Smooth muscle cell (in vitro differentiated cells): Measurements from ENCODE around the gene ATP2B2. TPM values are rescaled to one million over a fixed set of nuclear protein-coding genes. Genes with fewer than 3 reads are reported as not detected.

Source experiments
- DNase-seq: peaks from one replicate; lab custom pipeline; 2025; ENCODE audit not compliant: unreplicated experiment; lab: John Stamatoyannopoulos, UW
- H2AFZ ChIP-seq: fragments of 200-600 bp; sonication (generic); 2 replicates; pipeline ENCODE4 v1.6.0; 2016; ENCODE audit warnings: antibody characterized with exemption, low read depth, mild to moderate bottlenecking
- H3F3A ChIP-seq: fragments of 200-600 bp; sonication (generic); 2 replicates; pipeline ENCODE4 v1.6.0; 2017; ENCODE audit warnings: antibody characterized with exemption, low read depth
- H3K27ac ChIP-seq: fragments of 200-600 bp; sonication (generic); 2 replicates; pipeline ENCODE4 v1.5.1; 2016; ENCODE audit warnings: low read depth, mild to moderate bottlenecking
- H3K27me3 ChIP-seq: fragments of 200-600 bp; sonication (generic); 2 replicates; pipeline ENCODE4 v1.6.1; 2016; ENCODE audit warnings: low read depth, mild to moderate bottlenecking
- H3K36me3 ChIP-seq: fragments of 200-600 bp; sonication (generic); 2 replicates; pipeline ENCODE4 v1.5.1; 2016; ENCODE audit warnings: low read depth
- H3K4me1 ChIP-seq: fragments of 200-600 bp; sonication (generic); 2 replicates; pipeline ENCODE4 v1.5.1; 2016; ENCODE audit warnings: low read depth
- H3K4me2 ChIP-seq: fragments of 200-600 bp; sonication (generic); 2 replicates; pipeline ENCODE4 v1.6.0; 2016; ENCODE audit warnings: mild to moderate bottlenecking
- H3K4me3 ChIP-seq: fragments of 200-600 bp; sonication (generic); 2 replicates; pipeline ENCODE4 v1.5.1; 2016; ENCODE audit warnings: mild to moderate bottlenecking
- H3K79me2 ChIP-seq: fragments of 200-600 bp; sonication (generic); 2 replicates; pipeline ENCODE4 v1.6.0; 2016; ENCODE audit warnings: low read depth, mild to moderate bottlenecking
- H3K9ac ChIP-seq: fragments of 200-600 bp; sonication (generic); 2 replicates; pipeline ENCODE4 v1.6.0; 2016; ENCODE audit warnings: low read depth
- H3K9me3 ChIP-seq: fragments of 200-600 bp; sonication (generic); replicated peaks from 2 replicates; pipeline ENCODE4 v1.5.1; 2016; ENCODE audit warnings: low read depth
- H4K20me1 ChIP-seq: fragments of 200-600 bp; sonication (generic); 2 replicates; pipeline ENCODE4 v1.6.0; 2016; ENCODE audit warnings: low read depth
- CTCF ChIP-seq: fragments of 200-600 bp; sonication (generic); IDR thresholded peaks from 2 replicates; pipeline ENCODE4 v1.5.1; 2017; ENCODE audit warnings: borderline replicate concordance, mild to moderate bottlenecking, antibody characterized with exemption; ENCODE audit not compliant: insufficient read depth, poor library complexity, severe bottlenecking
- WGBS: methylation state at CpG from one replicate; pipeline ENCODE4 v1.1.7; 2016; ENCODE audit warnings: low lambda C conversion rate; 5-methylcytosine and 5-hydroxymethylcytosine counted together
- polyA plus RNA-seq: library from polyadenylated mRNA; unstranded; fragments of >200 nt; fragmentation: Nextera tagmentation; extraction: Ambion mirVana; gene quantifications from 2 replicates; pipeline ENCODE4 v1.2.1, GENCODE V29; 2016
- total RNA-seq: library from RNA; depleted of rRNA; stranded (reverse); fragments of >200 nt; gene quantifications from 2 replicates; pipeline ENCODE4 v1.2.3, GENCODE V29; 2014

The ATP2B2 gene
- total and polyA plus RNA-seq, 2 experiments from 2014 or later = not detected

GRCh38 chr3:10358309-10358980, 146.9 kb downstream of the ATP2B2 start:
- no peak overlapping the region for H2AFZ ChIP-seq

DNA sequence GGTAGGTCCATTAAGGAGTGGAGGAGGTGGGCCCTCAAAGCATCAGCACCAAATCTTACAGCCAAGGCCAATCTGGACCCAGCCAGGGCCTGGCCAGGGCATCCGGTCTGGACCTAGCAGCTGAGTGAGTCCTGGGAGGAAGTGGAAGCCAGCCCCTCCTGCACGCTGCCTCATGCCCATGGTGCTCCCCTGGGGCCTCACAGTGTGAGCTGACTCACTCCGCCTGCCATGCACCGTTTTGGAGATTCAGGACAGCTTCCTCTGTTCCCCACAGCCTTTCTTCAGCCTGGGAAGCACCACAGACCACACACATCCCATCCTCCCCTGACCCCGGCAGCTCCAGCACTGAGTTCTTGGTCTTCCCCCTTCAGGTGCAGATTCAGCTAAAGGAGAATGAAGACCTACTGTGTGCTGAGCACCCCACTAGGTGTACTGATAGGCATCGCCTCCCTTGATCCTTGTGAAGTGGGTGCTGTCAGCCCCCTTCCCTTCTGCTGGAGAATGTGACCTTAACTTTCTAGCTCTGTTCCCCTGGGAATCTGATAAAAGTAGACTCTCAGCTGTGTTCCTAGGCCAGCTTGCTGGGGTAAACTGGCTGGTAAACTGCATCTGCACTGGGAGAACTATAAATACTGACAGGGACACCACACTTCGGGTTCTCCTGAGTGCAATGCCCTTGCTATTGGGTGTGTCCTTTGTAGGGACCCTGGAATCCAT, 147.6 kb downstream of the ATP2B2 start:
- Histone ChIP-seq H2AFZ (no peak overlapping the region), H3F3A (no peaks in the 10 kb centered on the region), H3K36me3 (no peaks in the 10 kb centered on the region), H3K9ac (no peak overlapping the region), H3K79me2 (no peaks in the 10 kb centered on the region), H3K27me3 (no peaks in the 10 kb centered on the region), H3K4me1 (no peaks in the 10 kb centered on the region), H3K4me3 (no peak overlapping the region), H3K4me2 (peak overlapping the region; percentile 59), H3K9me3 (no peaks in the 10 kb centered on the region), H3K27ac (peak overlapping the region; percentile 49), H4K20me1 (no peaks in the 10 kb centered on the region)
- DNase-seq = peak; percentile 38
- no peak for TF ChIP-seq CTCF
- 43% methylated on average over 6 of the region's 7 CpGs for WGBS

More at GRCh38 chr3:10358309-10358980, 146.9 kb downstream of the ATP2B2 start:
- Histone ChIP-seq H3K27ac (peak overlapping the region; percentile 49), H3K79me2 (no peaks in the 10 kb centered on the region), H3K4me2 (no peak overlapping the region), H3K9me3 (no peaks in the 10 kb centered on the region), H3K4me3 (no peak overlapping the region), H3K9ac (no peak overlapping the region), H3F3A (no peaks in the 10 kb centered on the region), H3K4me1 (no peaks in the 10 kb centered on the region), H3K36me3 (no peaks in the 10 kb centered on the region), H4K20me1 (no peaks in the 10 kb centered on the region), H3K27me3 (no peaks in the 10 kb centered on the region)
- WGBS = 96% methylated on average over 22 of the region's 22 CpGs
- TF ChIP-seq CTCF = no peak
- no peak for DNase-seq

DNA sequence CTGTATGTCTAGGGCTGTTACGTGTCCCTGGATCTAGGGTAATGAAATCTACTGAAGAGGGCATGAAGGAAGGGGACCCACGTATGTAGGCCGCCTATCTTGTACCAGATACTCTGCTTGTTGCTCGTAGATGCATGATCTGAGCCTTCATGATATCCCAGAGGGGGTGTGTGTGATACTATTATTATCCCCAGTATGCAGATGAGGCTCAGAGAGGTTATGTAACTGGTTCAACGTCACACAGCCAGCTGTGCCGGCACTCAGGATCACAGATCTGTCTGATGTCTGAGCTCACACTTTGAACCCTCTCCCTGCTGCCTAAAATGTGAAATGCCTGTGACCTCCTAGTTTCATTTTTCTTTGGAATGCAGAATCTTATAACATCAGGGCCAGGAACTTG, 148.3 kb downstream of the ATP2B2 start:
- TF ChIP-seq CTCF = no peak
- no peak overlapping the region for H3K4me3 ChIP-seq
- H3K79me2 ChIP-seq = no peaks in the 10 kb centered on the region
- no peaks in the 10 kb centered on the region for H3K4me1 ChIP-seq
- no peaks in the 10 kb centered on the region for H4K20me1 ChIP-seq
- H3K9me3 ChIP-seq = no peaks in the 10 kb centered on the region
- DNase-seq = no peak
- H2AFZ ChIP-seq = no peak overlapping the region
- no peaks in the 10 kb centered on the region for H3K36me3 ChIP-seq
- no peak overlapping the region for H3K27ac ChIP-seq
- 92% methylated on average over 6 of the region's 6 CpGs for WGBS
- no peaks in the 10 kb centered on the region for H3K27me3 ChIP-seq
- H3F3A ChIP-seq = no peaks in the 10 kb centered on the region
- H3K4me2 ChIP-seq = no peak overlapping the region
- H3K9ac ChIP-seq = no peak overlapping the region
